ENCODE data around the gene POLL.

Gene POLL

GRCh38 chr10:101557541-101557940, 30.5 kb downstream of the POLL start:
- Histone ChIP-seq H3K27ac (replicated peaks) (no peak overlapping the region), H3K27me3 (ENCODE audit: insufficient read depth, poor library complexity, severe bottlenecking) (no peaks in the 10 kb centered on the region), H3K4me3 (replicated peaks; ENCODE audit: insufficient read depth, low read length) (no peak overlapping the region)
- no peak for DNase-seq (ENCODE audit: low read depth in 1 of 2, low spot score in 1 of 2)
- TF ChIP-seq POLR2AphosphoS5 (IDR thresholded peaks at IDR 0.05; ENCODE audit: low read depth), result no peak
- no peak for TF ChIP-seq SPI1 (IDR thresholded peaks at IDR 0.05; ENCODE audit: borderline replicate concordance, low read depth)
- TF ChIP-seq REST (IDR thresholded peaks at IDR 0.05; ENCODE audit: insufficient replicate concordance, low read depth), result no peak
- TF ChIP-seq CTCF (IDR thresholded peaks at IDR 0.05; ENCODE audit: insufficient read depth, low read length), result no peak
- TF ChIP-seq GABPA (IDR thresholded peaks at IDR 0.05; ENCODE audit: low read depth), result no peak

DNA sequence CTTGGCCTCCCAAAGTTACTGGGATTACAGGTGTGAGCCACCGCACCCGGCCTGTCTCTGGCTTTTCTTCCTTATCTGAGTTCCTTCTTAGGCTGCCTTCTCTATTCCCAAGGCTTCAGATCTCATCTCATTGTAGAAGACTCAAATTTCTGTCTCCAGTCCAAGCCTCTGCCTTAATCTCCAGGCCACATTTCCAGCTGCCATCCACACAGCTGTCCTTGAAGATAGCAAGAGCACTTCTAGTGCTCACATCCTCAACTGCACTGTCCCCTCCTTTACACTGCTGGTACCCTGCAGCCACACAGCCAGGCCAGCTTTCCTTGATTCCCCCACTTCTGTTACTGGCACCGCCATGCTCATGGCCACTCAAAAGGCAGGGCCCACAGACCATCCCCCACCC, 35.6 kb downstream of the POLL start:
- H3K4me3 ChIP-seq (replicated peaks; ENCODE audit: insufficient read depth, low read length), result no peak overlapping the region
- no peak for TF ChIP-seq REST (IDR thresholded peaks at IDR 0.05; ENCODE audit: insufficient replicate concordance, low read depth)
- TF ChIP-seq POLR2AphosphoS5 (IDR thresholded peaks at IDR 0.05; ENCODE audit: low read depth), result no peak
- no peak for TF ChIP-seq GABPA (IDR thresholded peaks at IDR 0.05; ENCODE audit: low read depth)
- TF ChIP-seq CTCF (IDR thresholded peaks at IDR 0.05; ENCODE audit: insufficient read depth, low read length), result no peak
- TF ChIP-seq SPI1 (IDR thresholded peaks at IDR 0.05; ENCODE audit: borderline replicate concordance, low read depth), result no peak
- H3K27ac ChIP-seq (replicated peaks), result no peak overlapping the region
- no peaks in the 10 kb centered on the region for H3K27me3 ChIP-seq (ENCODE audit: insufficient read depth, poor library complexity, severe bottlenecking)
- no peak for DNase-seq (ENCODE audit: low read depth in 1 of 2, low spot score in 1 of 2)

GRCh38 chr10:101550965-101551364, 37.1 kb downstream of the POLL start:
- H3K27me3 ChIP-seq (ENCODE audit: insufficient read depth, poor library complexity, severe bottlenecking), result no peaks in the 10 kb centered on the region
- TF ChIP-seq POLR2AphosphoS5 (IDR thresholded peaks at IDR 0.05; ENCODE audit: low read depth) (no peak), REST (IDR thresholded peaks at IDR 0.05; ENCODE audit: insufficient replicate concordance, low read depth) (no peak), CTCF (IDR thresholded peaks at IDR 0.05; ENCODE audit: insufficient read depth, low read length) (no peak), GABPA (IDR thresholded peaks at IDR 0.05; ENCODE audit: low read depth) (no peak), SPI1 (IDR thresholded peaks at IDR 0.05; ENCODE audit: borderline replicate concordance, low read depth) (no peak)
- DNase-seq (ENCODE audit: low read depth in 1 of 2, low spot score in 1 of 2), result no peak
- no peak overlapping the region for H3K4me3 ChIP-seq (replicated peaks; ENCODE audit: insufficient read depth, low read length)
- H3K27ac ChIP-seq (replicated peaks), result no peak overlapping the region
